ACHN (cell line): ENCODE data around the gene LRRC70.

Experiments
- DNase-seq: peaks from one replicate; pipeline ENCODE4 v3.0.0-alpha.2; 2015
- in situ Hi-C: cut with HindIII; loops from 2 replicates; pipeline ENCODE4 v1.10.0; 2017; ENCODE audit warnings: low sequenced_read_pairs, low pct_ligation_motif_present, low pct_unique_long_range_greater_than_20kb

Gene LRRC70

DNA sequence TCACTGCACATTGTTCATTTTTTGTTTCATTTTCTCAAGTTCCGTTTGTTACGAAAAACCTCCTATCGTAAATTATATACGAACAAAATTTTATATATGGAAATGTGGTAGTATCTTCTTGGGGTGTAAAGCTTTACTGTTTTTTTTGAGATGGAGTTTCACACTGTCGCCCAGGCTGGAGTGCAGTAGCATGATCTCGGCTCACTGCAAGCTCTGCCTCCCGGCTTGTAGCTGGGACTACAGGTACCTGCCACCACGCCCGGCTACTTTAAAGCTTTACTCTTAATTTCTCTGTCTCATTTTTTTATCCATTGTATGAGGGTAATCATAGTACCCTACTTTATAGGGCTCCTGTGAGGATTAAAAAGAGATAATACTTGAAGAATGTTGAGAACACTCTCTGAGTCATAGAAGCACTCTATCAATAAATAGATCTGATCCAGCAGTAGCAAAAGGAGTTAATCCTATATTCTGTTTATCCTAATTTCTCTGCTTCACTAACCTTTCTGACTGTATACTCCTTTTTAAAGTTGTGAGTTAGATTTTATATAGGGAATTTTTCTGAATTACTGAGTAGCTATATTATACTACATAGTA lies 5.6 kb upstream of the LRRC70 start:
- DNase-seq, result no peak
- in situ Hi-C loops, result no loop called here

DNA sequence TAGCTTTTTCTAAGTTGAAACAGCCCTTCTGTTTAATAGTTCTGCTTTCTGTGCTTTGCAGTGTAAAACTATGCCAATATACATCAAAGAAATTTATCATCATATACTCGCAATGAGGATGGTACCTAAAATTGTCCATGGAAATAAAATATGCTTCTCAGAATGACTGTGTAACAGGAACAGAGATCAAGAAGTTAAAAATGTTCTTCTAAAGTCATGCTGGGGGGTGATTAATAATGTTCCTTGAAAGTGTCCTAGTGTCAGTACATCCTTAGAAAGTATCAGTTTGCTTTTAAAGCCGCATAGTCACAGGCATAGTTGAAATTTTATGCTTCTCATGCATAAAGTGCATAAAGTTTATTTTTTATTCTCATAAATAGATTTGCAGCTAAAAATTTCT lies 4.0 kb upstream of the LRRC70 start:
- in situ Hi-C loops, result no loop called here
- DNase-seq, result no peak

DNA sequence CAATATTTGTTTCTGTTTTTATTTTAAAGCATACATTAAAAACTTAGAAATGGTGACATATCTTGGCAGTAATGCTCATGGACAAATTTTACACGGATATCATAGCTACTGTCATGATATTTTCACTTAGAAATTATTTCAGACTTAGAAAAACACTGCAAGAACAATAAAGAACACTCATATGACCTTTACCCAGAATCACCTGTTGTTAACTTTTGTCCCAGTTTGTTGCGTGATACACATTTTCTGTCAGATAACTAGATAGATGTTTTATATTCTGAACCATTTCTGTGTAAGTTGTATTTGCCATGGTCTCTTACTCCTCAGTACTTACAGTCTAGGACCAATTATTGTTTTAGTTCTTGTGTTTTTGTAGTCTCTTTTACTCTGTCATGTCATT lies 3.6 kb upstream of the LRRC70 start:
- DNase-seq, result no peak
- in situ Hi-C loops, result no loop called here

DNA sequence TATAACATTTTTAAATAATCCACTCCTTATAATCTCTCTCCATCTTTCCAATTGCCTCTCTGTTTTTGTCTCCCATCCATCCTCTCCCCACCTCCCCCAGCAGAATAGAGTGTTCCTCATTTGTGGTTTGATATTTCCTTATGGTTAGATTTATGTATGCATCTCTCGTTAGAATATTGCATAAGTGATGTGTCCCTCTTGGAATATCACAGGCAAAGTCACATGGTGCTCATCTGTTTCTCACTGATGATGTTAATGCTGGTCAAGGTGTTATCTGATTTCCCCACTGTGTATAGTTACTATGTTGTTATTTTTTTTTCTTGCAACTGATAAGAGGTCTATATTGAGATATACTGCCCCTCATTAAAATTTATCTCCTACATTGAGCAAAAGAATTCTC lies 3.1 kb upstream of the LRRC70 start:
- no peak for DNase-seq
- in situ Hi-C loops, result no loop called here

DNA sequence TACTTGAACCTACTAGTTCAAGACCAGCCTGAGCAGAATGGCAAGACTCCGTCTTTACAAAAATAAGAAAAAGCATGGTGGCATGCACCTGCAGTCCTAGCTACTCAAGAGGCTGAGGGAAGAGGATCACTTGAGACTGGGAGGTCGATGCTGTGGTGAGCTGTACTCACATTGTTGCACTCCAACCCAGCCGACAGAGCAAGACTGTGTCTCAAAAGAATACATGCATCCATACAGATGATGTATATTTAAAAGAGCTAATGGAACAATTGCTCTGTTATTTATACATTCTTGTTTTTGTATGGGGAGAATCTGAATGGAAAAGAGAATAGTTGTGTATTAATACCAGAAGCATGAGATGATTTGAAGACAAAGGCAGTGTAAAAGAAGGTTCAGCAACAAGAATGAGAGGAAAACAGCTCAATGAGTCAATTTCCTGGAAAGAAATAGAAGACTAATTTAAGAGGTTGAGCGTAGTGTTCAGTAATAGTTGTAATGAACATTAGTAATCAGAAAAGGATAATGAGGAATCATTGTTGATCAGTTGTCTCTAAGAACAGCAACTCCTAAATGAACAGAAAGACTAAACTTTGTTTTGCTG lies 1.9 kb upstream of the LRRC70 start:
- in situ Hi-C loops, result no loop called here
- no peak for DNase-seq

DNA sequence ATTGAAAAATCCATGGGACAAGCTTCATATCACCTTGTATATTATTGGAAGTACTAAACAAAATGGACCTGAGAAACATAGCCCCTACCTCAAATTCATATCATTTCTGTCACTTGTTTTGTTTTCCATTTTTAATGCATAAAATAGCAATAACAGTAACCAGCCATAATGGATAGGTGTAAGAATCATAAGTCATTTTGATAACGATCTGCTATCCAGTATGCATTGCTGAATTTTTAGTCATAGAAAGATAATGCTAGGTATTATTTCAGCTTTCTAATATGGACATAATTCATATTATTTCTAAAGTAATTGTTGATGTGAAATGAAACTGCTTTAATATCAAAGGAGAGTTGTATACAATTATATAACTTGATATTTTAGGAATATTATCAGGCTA lies 1.1 kb upstream of the LRRC70 start:
- DNase-seq, result no peak
- in situ Hi-C loops, result no loop called here

DNA sequence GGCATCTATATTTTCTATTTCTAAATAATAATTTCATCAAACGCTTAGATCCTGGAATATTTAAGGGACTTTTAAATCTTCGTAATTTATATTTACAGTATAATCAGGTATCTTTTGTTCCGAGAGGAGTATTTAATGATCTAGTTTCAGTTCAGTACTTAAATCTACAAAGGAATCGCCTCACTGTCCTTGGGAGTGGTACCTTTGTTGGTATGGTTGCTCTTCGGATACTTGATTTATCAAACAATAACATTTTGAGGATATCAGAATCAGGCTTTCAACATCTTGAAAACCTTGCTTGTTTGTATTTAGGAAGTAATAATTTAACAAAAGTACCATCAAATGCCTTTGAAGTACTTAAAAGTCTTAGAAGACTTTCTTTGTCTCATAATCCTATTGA lies 1.1 kb downstream of the LRRC70 start:
- DNase-seq, result no peak
- in situ Hi-C loops, result no loop called here

DNA sequence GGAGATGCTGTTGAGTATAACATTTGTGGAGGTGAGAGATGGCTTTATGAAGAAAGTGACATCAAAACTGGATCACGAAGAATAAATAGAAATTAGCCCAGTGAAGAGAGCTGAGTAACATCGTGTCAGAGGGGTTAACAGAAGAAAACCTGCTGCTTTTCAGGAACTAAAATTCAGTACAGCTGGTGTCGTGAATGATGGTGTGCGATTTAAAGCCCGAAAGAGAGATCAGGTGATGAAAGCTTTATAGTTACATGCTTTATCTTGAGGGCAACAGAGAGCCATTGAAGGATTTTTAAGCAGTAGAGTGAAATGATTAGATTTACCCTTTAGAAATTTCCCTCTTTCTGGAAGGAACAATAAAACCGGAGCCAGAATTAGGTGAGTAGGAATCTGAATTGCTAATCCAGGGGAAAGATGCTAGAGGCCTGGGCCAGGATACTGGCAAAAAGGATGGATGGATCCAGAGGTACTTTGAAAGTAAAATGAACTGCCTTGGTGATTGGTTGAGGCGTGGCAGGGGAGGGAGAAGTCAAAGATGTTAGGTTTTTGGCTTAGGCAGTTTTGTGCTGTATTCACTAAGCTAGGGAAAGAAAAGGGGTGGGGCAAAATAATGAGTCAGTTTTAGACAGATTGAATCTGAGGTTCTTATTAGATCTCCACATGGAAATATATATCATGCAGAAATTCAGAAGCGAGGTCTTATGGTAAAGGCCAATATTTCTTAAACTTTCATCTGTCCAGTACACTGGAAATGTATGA lies 3.4 kb downstream of the LRRC70 start:
- DNase-seq, result no peak
- in situ Hi-C loops, result no loop called here

DNA sequence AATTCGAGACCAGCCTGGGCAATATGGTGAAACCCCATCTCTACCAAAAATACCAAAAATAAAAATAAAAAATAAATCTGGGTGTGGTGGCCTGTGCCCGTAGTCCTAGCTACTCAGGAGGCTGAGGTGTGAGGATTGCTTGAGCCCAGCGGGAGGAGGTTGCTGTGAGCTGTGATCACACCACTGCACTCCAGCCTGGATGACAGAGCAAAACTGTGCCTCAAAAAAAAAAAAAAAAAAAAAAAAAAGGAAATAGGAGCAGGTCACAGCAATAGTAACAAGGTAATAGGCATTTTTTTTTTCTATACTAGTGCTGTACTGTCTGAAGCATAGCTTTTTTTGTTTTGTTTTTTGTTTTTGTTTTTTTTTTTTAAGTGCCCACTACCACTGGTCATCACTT lies 5.8 kb downstream of the LRRC70 start:
- no peak for DNase-seq
- in situ Hi-C loops, result no loop called here

DNA sequence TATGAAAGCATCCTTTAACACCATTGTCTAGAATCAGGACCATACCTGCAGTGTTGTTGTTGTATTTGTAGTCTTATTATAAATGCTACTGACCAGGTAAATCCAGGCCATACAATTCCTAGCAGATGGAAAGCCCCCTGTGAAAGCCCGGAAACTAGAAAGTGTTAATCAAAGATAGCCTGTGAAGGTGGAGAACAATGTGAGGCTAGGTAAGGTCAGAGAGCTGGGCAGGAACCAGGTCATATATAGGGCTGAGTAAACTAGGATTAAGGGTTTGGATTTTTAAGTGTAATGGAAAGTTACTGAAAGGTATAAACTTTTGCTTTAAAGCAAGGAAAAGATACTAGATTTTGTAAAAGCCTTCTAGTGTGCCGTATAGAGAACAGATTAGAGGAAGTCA lies 6.7 kb downstream of the LRRC70 start:
- DNase-seq, result no peak
- in situ Hi-C loops, result no loop called here

DNA sequence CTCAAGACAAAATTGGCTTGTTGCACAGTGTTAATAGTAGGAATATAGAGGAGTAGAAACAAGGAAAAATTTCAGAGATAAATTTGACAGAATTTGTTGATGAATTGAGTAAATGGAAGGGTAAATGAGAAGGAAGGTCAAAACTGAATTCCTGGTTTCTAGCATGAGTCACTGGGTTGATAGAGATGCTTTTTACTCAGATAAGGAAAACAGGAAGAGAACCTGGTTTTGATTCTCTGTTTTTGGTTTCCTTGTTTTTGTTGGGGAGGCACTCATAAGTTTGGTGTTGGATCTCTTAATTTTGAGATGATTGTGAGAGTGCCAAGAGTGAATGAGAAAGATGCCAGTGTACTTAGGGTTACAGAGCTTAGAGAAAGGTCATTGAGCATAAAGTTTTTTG lies 7.1 kb downstream of the LRRC70 start:
- in situ Hi-C loops, result no loop called here
- no peak for DNase-seq

DNA sequence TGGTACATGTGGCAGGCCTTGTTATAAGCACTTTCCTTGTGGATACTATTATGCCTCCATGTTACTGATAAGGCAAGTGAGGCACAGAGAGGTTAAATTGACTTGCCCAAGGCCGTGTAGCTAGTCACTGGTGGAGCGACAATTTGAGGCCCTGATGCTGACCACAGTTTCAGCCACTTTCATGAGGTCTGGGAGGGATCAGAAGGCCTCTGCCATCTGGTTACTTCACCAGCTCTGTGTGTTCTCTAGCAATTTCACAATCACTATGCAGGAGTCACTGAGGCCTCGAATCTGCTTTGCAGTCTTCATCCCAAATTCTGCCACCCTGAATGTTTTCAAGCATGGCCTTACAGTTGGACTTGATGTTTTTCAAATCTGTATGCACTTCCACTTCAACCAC lies 9.1 kb downstream of the LRRC70 start:
- no peak for DNase-seq
- in situ Hi-C loops, result no loop called here

DNA sequence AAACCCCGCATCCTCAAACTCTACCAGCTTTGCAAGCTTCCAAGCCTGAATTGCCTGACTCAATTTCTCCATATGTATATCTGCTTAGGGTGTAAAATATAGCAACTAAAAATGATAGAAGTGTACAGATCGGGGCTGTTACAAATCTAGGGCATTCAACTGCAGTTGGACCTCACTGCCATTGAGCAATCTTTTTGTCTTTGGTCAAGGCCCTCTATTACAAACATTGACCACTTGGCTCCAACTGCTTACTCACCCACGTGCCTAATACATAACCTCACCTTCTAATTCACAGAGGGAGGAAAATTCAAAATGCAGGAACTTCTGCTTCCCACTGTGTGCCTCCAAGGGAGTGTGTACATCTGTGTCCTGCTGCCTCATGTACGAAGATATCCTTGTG lies 10.0 kb downstream of the LRRC70 start:
- in situ Hi-C loops, result no loop called here
- DNase-seq, result no peak

DNA sequence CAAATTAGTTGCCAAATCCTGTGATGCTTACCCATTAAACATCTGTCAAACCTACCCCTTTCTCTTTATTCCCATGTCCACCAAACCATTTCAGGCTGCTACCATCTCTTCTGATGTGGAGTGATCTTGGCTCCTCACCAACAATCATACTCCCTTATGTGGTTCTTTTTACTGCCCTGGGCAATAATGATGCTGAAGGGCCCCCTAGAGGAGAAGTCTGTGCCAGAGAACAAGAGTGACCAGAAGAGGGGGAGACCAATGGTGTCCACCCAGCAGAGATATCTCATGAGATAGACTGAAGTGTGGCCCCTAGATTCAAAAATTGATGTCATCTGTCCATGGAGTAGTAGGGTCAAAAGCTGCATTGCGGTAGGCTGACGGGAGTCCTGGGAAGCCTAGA lies 10.9 kb downstream of the LRRC70 start:
- in situ Hi-C loops, result no loop called here
- DNase-seq, result no peak

DNA sequence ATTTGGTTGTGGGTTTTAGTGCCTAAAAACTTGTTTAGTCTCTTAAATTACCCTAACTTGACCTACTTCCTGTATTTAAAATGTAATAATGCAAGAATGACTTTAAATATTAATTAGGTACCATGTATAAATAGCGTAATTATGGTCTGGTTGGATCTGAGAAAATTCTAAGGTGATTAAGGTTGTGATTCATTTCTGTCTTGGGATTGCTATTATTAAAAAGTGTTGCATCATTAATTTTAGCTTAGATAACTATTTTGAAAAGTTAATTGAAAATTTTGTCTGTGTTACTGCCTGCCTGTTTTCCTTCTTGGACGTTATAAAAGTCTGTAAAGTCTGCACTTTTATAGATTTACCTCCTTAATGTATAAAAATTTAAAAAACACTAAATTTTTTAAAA lies 11.8 kb downstream of the LRRC70 start:
- in situ Hi-C loops, result no loop called here

DNA sequence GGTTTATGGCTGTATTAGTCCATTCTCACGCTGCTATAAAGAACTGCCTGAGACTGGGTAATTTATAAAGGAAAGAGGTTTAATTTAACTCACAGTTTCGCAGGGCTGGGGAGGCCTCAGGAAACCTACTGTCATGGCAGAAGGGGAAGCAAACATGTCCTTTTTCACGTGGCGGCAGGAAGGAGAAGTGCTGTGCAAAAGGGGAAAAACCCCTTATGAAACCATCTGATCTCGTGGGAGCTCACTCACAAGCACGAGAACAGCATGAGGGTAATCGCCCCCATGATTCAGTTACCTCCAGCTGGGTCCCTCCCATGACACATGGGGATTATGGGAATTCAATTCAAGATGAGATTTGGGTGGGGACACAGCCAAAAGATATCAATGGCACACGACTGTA lies 13.9 kb downstream of the LRRC70 start:
- no peak for DNase-seq
- in situ Hi-C loops, result no loop called here

More for the DNA sequence above, 11.8 kb downstream of the LRRC70 start:
- no peak for DNase-seq

DNA sequence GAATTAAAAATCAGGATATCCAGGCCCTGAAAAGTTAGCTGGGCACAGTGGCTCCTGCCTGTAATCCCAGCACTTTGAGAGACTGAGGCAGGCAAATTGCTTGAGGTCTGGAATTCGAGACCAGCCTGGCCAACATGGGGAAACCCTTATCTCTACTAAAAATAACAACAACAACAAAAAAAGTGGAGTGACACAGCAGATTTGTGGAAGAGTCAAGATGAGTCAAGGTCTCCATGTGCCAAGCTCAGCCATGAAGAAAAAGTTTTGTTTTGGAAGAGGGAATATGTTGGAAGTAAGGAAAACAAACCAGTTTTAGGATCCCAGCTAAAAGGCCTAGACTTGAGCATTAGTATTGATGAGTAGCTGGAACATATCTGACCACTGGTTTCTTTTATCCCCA lies 14.7 kb downstream of the LRRC70 start:
- no peak for DNase-seq
- in situ Hi-C loops, result no loop called here

DNA sequence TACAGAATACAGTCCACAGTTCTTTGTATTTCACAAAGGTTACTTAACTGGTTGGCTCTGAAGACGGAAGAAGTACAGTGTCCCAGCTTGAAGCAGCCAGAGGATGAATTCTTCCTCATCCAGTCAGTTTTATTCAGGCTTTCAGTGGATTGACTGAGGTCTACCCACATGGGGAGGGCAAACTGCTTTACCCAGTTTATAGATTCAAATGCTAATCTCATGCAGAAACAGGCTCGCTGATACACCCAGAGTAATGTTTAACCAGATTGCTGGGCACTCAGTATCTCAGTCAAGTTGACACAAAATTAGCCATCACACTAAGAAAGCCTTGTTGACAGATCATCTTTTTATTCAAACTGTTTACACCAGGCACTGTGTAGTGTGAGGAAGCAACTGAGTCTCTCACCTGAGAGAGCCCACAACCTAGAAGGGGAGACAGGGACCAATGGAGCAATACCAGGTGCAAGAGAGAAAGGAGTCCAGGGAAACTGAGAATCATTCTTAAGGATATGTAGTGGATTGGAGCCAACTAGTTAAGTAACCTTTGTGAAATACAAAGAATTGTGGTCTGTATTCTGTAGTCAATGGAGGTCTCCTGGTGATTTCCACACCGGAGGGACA lies 15.9 kb downstream of the LRRC70 start:
- in situ Hi-C loops, result no loop called here
- no peak for DNase-seq

DNA sequence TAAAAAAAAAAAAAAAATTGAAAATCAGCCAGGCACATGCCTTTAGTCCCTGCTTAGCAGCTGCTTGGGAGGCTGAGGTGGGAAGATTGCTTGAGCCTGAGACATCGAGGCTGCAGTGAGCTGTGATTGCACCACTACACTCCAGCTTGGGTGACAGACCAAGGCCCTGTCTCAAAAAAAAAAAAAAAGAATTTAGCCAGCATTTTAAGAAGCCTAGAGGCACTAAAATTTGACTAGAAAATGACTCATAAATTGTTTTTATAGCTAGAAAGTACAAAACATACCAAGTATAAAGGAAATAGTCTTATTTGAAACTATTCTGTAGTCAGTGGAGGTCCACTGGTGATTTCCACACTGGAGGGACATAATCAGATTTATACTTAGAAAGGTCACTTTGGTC lies 17.5 kb downstream of the LRRC70 start:
- no peak for DNase-seq
- in situ Hi-C loops, result no loop called here

DNA sequence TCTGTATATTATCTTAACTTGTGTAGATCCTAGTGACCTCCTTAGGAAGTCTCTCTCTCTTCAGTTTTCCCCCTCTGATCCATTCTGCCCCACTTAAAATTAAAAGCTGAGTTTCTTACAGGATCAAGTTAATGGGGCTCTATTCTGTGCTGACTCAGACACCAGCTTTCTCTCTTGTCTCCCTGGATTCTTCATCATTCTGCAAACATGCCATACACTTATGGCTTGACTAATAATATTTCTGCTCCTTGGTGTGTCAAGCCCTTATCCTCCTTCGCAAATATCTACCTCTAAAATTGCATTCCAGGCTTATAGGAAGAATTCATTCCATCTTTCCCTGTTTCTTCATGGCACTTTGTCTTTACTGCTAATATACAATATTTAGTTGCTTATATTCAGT lies 18.1 kb downstream of the LRRC70 start:
- DNase-seq, result no peak
- in situ Hi-C loops, result no loop called here
